HG03025 (cell line): Measurements from ENCODE around the gene MAMLD1.

Source experiments
- ATAC-seq: cut with Tn5 transposase; IDR thresholded peaks from one replicate; pipeline ENCODE4 v1.9.1; 2021; ENCODE audit warnings: mild to moderate bottlenecking, moderate library complexity; ENCODE audit not compliant: unreplicated experiment, low FRiP score

The MAMLD1 gene

GRCh38 chrX:150352581-150352980 is 10.5 kb upstream of the MAMLD1 start:
- ATAC-seq, result no peak

DNA sequence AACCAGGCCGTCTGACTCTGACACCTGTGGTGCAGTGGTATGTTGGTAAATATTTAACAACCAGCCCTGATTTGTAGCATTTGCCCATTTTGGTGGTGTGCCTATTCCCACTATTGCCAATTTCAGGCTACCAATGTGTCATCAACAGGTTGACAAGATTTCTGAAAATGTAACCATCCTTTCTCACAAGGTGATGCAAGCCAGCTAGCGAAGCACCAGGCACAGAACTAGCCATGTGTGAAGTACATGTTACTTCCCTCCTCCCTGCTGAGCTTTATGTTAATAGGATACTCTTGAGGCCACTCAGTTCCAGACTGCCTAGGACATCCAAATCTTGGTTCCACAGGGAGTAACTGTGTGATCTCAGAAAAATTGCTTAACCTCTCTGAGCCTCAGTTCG is 7.2 kb upstream of the MAMLD1 start:
- ATAC-seq, result no peak

GRCh38 chrX:150357790-150358189 is 5.3 kb upstream of the MAMLD1 start:
- no peak for ATAC-seq

GRCh38 chrX:150358651-150359050 is 4.5 kb upstream of the MAMLD1 start:
- ATAC-seq, result no peak

DNA sequence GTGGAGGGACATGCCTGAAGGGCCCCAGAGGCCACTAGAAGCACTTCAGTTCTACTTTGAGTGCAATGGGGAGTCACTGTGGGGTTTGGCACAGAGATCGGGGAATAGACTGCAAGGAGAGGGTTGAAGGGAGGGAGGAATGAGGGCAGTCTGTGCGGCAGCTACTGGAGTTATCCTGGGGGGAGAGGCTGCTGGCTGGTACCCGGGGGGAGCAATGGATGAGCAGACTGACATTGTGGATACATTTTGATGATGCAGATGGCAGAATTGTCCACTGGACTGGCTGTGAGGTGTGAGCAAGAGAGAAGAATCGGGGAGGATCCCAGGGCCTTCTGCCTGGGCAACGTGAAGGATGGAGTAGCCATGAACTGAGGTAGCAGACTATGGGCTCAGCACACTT is 2.8 kb upstream of the MAMLD1 start:
- no peak for ATAC-seq

GRCh38 chrX:150361070-150361776 is 1.9 kb upstream of the MAMLD1 start:
- no peak for ATAC-seq

GRCh38 chrX:150361777-150362351 is 1.3 kb upstream of the MAMLD1 start:
- no peak for ATAC-seq

GRCh38 chrX:150363561-150364346 is 637 bp downstream of the MAMLD1 start:
- ATAC-seq, result no peak

- ATAC-seq, result no peak
Measured at GRCh38 chrX:150364347-150365050, 1.4 kb downstream of the MAMLD1 start.

GRCh38 chrX:150365051-150365989 is 2.2 kb downstream of the MAMLD1 start:
- no peak for ATAC-seq

DNA sequence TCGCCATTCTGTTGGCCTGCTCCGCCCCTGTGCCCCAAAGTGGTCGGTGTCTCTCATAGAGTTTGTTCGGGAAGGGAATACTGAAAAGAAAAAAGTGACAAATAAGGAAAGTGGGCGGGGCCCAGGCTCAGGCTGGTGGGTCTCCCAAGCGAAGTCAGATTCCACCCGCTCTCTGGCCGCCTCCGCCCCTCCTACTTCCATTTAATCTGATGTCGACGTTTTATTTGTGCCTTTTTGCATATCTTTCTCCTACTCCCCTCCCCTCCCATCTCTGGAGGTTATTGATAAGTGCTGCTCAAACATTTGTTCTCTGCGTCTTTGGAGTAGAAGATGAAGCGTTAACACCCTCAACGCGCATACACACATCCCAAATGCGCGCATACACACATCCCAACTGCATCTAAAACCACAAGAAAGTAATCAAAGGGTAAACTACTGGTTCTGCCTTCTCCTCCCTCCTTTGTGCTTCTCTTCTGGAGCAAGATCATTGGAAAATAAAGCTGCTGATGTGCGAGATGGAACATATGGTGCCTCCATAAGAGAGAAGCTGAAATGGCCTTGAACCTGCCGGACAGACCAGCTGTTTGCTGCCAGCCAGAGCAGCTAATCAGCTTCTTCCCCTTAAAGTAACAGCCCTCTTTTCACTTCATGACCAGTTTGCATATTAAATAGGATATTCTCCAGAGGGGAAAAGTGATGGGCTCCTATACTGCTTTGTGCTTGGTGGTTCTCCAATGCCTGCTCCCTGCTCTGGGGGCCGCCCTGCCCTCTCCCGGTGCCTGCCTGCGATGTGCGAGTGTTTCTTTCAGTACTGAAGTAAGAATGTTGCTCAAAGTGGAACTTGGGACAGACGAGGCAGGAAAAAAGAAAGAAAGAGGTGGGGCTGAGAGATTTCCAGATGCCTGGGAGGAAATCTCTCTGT is 3.1 kb downstream of the MAMLD1 start:
- no peak for ATAC-seq

DNA sequence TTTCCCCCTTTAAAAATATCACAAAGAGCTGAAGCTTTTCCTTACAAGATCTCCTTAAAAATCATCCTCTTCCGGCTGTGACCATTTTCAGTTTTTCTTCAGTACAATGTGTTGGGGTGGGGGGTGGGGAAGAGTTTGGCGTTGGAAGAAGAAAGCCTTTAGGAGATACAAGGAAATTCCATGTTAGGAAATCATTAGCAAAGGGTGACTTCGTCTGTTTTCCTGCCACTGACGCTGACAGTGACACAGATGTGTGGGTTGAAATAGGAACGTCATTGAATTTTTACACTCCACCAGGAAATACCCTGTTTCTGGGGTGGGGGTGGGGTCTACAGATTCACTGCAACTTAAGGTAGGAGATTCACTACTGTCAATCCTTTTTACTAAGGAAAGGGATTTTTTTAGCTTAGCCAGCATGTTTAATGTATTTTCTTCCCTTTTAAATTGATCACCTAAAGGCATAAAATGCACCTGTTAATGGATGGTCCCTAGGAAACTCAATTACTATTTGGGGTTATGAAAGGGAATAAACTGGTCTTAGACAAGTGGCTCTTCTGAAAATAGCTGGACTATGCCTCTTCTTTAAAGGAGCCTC is 3.9 kb downstream of the MAMLD1 start:
- no peak for ATAC-seq

DNA sequence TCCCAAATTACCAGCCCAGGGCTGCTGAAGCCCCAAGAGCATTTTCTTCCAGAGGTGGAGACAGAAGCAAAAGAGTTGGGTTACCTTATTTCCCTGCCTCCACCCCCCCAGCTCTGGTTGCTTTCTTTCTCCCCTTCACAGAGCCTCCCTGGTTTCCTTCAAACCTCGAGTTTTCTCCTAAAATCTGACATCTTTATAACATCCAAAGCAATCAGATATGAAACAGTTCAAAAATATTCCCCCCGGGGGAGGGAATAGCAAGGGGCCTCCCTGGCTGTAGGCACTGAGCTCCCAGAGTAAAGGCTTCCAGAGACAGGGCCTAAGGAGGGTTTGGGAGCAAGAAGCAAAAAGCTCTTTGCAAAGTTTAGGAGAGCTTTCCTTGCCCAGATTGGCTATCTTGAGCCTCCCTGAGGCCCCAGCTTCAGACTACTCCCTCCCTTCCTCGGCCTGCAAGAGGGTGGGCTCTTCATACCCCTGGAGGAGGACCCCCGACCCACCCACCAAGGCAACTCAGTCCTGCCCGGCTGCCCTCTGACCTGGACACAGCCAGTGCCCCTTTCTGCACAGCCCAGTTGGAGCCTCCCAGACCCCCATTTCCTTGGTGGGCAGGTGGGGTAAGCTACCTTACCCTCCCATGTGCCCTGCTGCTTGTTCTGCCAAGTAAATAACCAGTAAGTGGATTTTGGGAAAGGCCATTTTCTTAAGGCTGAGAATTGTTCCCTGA is 7.6 kb downstream of the MAMLD1 start:
- ATAC-seq, result no peak

- no peak for ATAC-seq
Measured at GRCh38 chrX:150371877-150372276, 8.8 kb downstream of the MAMLD1 start.

- no peak for ATAC-seq
Measured at GRCh38 chrX:150372280-150372679, 9.2 kb downstream of the MAMLD1 start.

GRCh38 chrX:150372756-150373155 is 9.6 kb downstream of the MAMLD1 start:
- ATAC-seq, result no peak

GRCh38 chrX:150375243-150375770 is 12.2 kb downstream of the MAMLD1 start:
- ATAC-seq, result no peak

DNA sequence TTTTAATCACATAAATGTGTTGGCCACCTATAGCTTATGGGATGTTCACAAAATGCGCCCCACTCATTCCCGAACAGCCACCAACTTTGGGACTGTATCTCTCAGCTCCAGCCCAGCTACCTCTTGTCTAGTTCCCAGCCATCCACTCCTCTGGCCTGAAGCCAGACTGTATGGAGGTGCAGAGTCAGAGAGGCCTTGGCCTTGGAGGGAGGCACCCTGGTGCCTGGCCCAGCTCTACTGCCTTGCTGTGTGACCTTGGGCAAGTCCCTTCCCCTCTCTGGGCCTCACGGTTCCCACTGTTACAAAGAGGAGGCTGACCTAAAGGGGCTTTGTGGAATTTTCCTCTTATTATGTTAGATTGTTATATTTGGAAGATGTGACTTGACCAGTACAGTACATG is 13.9 kb downstream of the MAMLD1 start:
- no peak for ATAC-seq
